ENCODE measurements around the gene ABR. TPM values are rescaled to one million over a fixed set of nuclear protein-coding genes. Genes with fewer than 3 reads are reported as not detected.

ABR gene
- total and polyA plus RNA-seq, 4 donors: 41.8 to 172 (median 120) TPM

DNA sequence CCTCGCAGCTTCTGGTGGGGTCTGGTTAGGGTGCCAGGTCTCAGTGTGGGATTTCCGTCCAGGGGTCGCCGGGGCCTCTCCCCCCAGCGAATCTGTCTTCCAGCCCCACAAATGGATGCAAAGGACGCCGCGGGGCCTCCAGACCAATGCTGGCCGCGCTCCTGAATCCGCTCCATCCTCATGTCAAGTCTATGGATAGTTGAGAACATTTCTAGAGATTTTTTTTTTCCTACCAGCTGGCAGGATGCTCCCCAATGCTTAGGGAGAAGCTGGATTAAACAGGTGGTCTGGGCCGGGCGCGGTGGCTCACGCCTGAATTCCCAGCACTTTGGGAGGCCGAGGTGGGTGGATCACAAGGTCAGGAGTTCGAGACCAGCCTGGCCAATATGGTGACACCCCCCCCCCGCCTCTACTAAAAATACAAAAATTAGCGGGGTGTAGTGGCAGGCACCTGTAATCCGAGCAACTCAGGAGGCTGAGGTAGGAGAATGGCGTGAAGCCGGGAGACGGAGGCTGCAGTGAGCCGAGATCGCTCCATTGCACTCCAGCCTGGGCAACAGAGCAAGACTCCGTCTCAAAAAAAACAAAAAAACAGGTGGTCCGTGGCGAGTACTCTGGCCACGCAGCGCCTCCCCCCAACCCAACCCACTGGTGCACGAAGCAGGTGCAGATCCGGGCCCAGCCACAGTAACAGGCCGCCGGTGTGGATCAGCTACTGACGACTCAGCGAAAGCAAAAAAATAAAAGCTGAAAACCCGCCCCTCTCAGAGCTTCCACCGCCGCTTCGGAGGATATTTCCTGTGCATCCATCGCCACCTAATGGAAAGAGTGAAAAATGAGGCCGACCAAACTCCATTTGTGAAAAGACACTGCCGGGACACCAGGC lies 199.1 kb downstream of the ABR start:
- Histone ChIP-seq H3K4me3 (ENCODE audit: low read length in 2 of 2) (no peak overlapping the region), H3K9me3 (ENCODE audit: control insufficient read depth, low read length) (no peaks in the 10 kb centered on the region), H3K27ac (ENCODE audit: low read depth in 1 of 2, low read length in 2 of 2) (peak overlapping the region in 1 of 2 donors; percentile 4), H3K27me3 (ENCODE audit: control insufficient read depth in 1 of 2, insufficient read depth in 2 of 2, low read length in 1 of 2) (no peaks in the 10 kb centered on the region), H3K36me3 (ENCODE audit: control insufficient read depth in 1 of 2, insufficient read depth in 2 of 2, low read length in 1 of 2) (no peaks in the 10 kb centered on the region), H3K4me1 (ENCODE audit: control insufficient read depth in 1 of 2, insufficient read depth in 2 of 2, low read length in 2 of 2) (no peaks in the 10 kb centered on the region)
- intact Hi-C loops (cut with DNase I): loop anchor here (1.0 to 5.0 kb wide), 3 partner anchors 185 to 568 kb away; a partner anchor contains a TSS
- ATAC-seq (ENCODE audit: low FRiP score): peak; percentile 86
- peak; percentile 85 for DNase-seq
- WGBS, 2 donors: 29 to 31% methylated on average over 43 of the region's 43 CpGs

DNA sequence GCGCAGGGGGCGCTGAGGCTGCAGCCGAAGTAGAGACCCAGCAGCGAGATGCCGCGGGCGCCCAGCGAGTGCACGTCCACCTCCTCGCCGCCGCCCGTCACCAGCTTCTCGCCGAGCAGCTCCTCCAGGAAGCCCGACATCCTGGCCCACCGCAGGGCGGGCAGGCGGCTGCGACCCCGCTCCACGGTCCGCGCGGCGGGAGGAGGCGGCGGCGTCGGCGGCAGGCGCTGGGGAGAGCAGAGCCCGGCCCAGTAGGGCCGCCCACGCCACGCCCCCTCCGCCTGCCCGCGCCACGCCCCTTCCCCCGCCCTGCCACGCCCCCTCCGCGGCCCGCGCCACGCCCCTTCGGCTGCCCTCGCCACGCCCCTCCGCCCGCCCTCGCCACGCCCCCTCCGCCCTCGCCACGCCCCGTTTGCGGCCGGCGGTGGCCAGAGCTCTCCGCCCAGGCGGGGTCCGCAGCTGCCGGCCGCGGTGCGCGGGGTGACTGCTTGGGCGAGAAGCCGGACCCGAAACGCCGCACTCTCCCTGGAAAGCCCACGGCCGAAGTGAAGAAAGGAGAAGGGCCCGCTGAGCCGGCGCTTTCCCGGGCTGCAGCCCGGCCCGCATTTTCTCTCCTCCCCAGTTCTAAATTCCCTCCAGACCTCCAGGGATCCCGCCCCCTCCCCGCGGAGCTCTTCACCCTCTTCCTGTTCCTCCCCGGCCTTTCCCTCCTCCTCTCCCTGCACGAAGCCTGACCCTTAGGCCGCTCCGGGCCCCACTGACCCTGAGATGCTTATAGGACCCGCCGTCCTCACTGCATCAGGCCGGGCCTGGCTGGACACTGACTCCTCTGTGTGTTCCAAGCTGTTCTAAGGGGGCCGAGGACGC lies 200.0 kb downstream of the ABR start, which contains the start of gene NXN:
NXN (minus strand) TSS at position 238 of the 867 bp plus-strand sequence.
- ATAC-seq (ENCODE audit: low FRiP score): peak; percentile 95
- H3K4me3 ChIP-seq (ENCODE audit: low read length in 2 of 2): peak within 1 kb of the TSS; percentile 49 to 64
- H3K9me3 ChIP-seq (ENCODE audit: control insufficient read depth, low read length): no peaks in the 10 kb centered on the region
- 2 to 4% methylated on average over 32 to 94 of the region's 94 CpGs for WGBS, 2 donors
- no peaks in the 10 kb centered on the region for H3K4me1 ChIP-seq (ENCODE audit: control insufficient read depth in 1 of 2, insufficient read depth in 2 of 2, low read length in 2 of 2)
- DNase-seq: peak; percentile 90 to 97
- H3K27me3 ChIP-seq (ENCODE audit: control insufficient read depth in 1 of 2, insufficient read depth in 2 of 2, low read length in 1 of 2): no peaks in the 10 kb centered on the region
- H3K36me3 ChIP-seq (ENCODE audit: control insufficient read depth in 1 of 2, insufficient read depth in 2 of 2, low read length in 1 of 2): no peaks in the 10 kb centered on the region
- peak within 1 kb of the TSS in 1 of 2 donors; percentile 4 for H3K27ac ChIP-seq (ENCODE audit: low read depth in 1 of 2, low read length in 2 of 2)
- intact Hi-C loops (cut with DNase I): loop anchor here (5.0 to 10.0 kb wide), 3 partner anchors 95 to 567 kb away; a partner anchor contains a TSS

DNA sequence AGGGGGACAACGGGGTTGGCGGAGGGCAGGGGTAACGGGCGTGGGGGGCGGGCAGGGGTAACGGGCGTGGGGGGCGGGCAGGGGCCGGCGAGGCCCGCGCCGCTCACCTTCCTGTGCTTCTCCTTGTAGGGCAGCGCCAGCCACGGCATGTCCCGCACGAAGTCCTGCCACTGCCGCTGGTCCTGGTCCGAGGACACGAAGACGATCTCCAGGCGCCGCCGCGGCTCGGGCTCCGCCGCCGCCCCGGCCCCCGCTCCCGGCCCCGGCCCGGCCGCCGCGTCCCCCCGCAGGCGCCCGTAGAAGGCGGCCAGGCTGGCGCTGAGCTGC lies 200.6 kb downstream of the ABR start:
- ATAC-seq (ENCODE audit: low FRiP score) (peak; percentile 62), DNase-seq (peak in 1 of 2 donors; percentile 64)
- intact Hi-C loops (cut with DNase I): loop anchor here (10.0 kb wide), 2 partner anchors 94 to 104 kb away; no protein-coding TSS in a partner anchor
- Histone ChIP-seq H3K27ac (ENCODE audit: low read depth in 1 of 2, low read length in 2 of 2) (no peak overlapping the region), H3K36me3 (ENCODE audit: control insufficient read depth in 1 of 2, insufficient read depth in 2 of 2, low read length in 1 of 2) (no peaks in the 10 kb centered on the region), H3K4me3 (ENCODE audit: low read length in 2 of 2) (peak overlapping the region; percentile 49 to 57), H3K4me1 (ENCODE audit: control insufficient read depth in 1 of 2, insufficient read depth in 2 of 2, low read length in 2 of 2) (no peaks in the 10 kb centered on the region), H3K27me3 (ENCODE audit: control insufficient read depth in 1 of 2, insufficient read depth in 2 of 2, low read length in 1 of 2) (no peaks in the 10 kb centered on the region), H3K9me3 (ENCODE audit: control insufficient read depth, low read length) (no peaks in the 10 kb centered on the region)
- 1% methylated on average over 25 to 41 of the region's 42 CpGs for WGBS, 2 donors

DNA sequence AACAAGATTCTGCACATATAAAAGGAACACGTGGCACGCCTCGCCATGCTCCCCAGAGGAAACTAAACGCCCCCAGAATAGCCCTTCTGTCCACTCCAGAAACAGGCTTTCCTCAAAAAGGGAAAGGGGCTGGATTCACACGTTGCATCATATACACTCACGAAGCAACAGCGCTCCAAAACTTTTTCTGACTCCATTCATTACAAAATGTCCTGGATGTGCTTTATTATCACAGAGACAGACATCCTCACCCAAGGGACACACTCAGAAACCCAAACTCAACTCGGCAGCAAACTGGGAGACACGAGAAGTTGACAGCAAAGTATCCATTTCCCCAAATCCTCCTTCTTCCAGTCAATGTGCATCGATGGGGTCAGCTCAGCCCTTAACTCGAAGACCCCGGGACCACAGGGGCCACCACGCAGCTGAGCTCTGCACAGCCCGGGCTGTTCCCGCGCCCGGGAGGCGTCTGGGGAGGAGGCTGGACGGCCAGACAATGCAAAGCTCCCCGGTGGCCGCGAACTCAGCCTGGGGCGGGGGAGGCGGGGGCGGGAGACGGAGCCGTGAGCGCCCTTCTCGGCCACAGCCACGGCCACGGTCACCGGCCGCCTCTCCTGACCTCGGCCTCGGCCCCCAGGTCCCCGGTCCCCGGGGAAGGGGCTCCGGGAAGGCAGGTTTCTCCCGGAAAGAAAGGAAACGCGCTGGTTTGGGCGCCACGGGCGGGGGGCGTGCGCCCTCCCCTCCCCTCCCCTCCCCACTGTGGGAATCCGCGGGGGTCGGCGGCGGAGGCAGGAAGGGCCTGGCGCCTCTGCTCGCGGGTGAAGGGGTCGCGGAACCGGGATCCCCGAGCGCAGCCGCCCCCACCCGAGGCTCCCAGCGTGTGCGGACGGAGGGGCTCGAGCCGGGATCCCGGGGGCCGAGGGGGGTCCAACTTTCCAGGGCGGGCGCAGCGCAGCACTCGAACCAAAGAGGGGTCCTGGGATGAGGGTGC lies 201.4 kb downstream of the ABR start:
- peak; percentile 16 for ATAC-seq (ENCODE audit: low FRiP score)
- 1% methylated on average over 68 to 72 of the region's 72 CpGs for WGBS, 2 donors
- H3K27ac ChIP-seq (ENCODE audit: low read depth in 1 of 2, low read length in 2 of 2): no peak overlapping the region

DNA sequence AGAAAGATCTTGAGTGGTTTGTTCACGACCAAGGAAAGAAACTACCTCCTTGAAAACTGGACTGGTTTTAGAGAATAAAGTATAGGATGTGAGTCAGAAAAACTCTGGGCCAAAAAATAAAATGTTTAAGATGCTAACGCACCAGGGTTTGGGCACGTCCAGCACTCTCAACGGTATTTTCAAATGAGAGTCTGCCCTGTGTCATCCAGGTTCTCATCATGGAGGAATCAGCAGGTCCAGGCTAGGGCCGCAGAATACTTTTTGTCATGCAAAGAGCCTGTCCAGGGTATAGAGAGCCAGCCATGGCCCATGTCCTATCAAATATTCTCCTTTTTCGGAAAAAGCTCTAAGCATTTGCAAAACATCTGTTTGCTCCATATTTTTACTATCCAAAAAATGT lies 202.6 kb downstream of the ABR start:
- WGBS, 2 donors: 21 to 45% methylated on average over 6 of the region's 6 CpGs
- Histone ChIP-seq H3K4me3 (ENCODE audit: low read length in 2 of 2) (no peak overlapping the region), H3K36me3 (ENCODE audit: control insufficient read depth in 1 of 2, insufficient read depth in 2 of 2, low read length in 1 of 2) (no peaks in the 10 kb centered on the region), H3K27ac (ENCODE audit: low read depth in 1 of 2, low read length in 2 of 2) (no peak overlapping the region), H3K27me3 (ENCODE audit: control insufficient read depth in 1 of 2, insufficient read depth in 2 of 2, low read length in 1 of 2) (no peaks in the 10 kb centered on the region), H3K4me1 (ENCODE audit: control insufficient read depth in 1 of 2, insufficient read depth in 2 of 2, low read length in 2 of 2) (no peaks in the 10 kb centered on the region), H3K9me3 (ENCODE audit: control insufficient read depth, low read length) (no peaks in the 10 kb centered on the region)
- ATAC-seq (ENCODE audit: low FRiP score): no peak
- intact Hi-C loops (cut with DNase I): loop anchor here (10.0 kb wide), 2 partner anchors 92 to 102 kb away; no protein-coding TSS in a partner anchor
- DNase-seq: no peak

More for the DNA sequence above, 201.4 kb downstream of the ABR start:
- intact Hi-C loops (cut with DNase I): loop anchor here (10.0 kb wide), 2 partner anchors 94 to 104 kb away; no protein-coding TSS in a partner anchor
- Histone ChIP-seq H3K27me3 (ENCODE audit: control insufficient read depth in 1 of 2, insufficient read depth in 2 of 2, low read length in 1 of 2) (no peaks in the 10 kb centered on the region), H3K9me3 (ENCODE audit: control insufficient read depth, low read length) (no peaks in the 10 kb centered on the region), H3K4me3 (ENCODE audit: low read length in 2 of 2) (peak overlapping the region; percentile 49 to 64), H3K4me1 (ENCODE audit: control insufficient read depth in 1 of 2, insufficient read depth in 2 of 2, low read length in 2 of 2) (no peaks in the 10 kb centered on the region), H3K36me3 (ENCODE audit: control insufficient read depth in 1 of 2, insufficient read depth in 2 of 2, low read length in 1 of 2) (no peaks in the 10 kb centered on the region)
- DNase-seq: peak; percentile 50 to 84

- H3K27me3 ChIP-seq (ENCODE audit: control insufficient read depth in 1 of 2, insufficient read depth in 2 of 2, low read length in 1 of 2): no peaks in the 10 kb centered on the region
- intact Hi-C loops (cut with DNase I): loop anchor here (10.0 kb wide), 2 partner anchors 92 to 102 kb away; no protein-coding TSS in a partner anchor
- H3K4me1 ChIP-seq (ENCODE audit: control insufficient read depth in 1 of 2, insufficient read depth in 2 of 2, low read length in 2 of 2): no peaks in the 10 kb centered on the region
- no peak for ATAC-seq (ENCODE audit: low FRiP score)
- DNase-seq: no peak
- no peak overlapping the region for H3K4me3 ChIP-seq (ENCODE audit: low read length in 2 of 2)
- H3K27ac ChIP-seq (ENCODE audit: low read depth in 1 of 2, low read length in 2 of 2): no peak overlapping the region
- H3K36me3 ChIP-seq (ENCODE audit: control insufficient read depth in 1 of 2, insufficient read depth in 2 of 2, low read length in 1 of 2): no peaks in the 10 kb centered on the region
- no peaks in the 10 kb centered on the region for H3K9me3 ChIP-seq (ENCODE audit: control insufficient read depth, low read length)
- 38 to 55% methylated on average over 6 of the region's 6 CpGs for WGBS, 2 donors
Observed at GRCh38 chr17:976312-976711, 203.5 kb downstream of the ABR start.

DNA sequence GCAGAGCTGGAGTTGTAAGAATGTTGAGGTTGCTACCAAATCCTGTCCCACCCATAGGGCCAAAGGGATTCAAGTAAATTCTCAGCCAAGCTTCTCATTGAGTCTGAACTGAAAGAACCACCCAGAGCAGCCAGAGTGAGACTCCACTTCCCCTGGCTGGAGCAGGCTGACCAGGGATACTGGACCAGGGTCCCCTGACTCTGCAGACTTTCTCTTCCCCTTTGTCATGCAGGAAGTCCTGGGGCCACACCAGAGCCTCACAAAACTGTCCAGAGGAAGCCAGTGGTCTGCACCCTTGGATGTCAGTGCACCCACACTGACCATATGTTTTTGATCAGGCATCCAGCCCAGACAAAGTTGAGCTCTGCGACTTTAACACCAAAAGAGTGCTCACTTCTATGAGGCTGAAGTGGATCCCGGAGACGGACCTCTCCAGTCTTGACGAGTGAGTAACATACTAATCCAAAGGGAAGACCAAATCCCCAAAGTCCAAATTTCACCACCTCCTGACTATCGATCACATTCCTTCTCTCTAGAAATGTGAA lies 204.3 kb downstream of the ABR start:
- Histone ChIP-seq H3K9me3 (ENCODE audit: control insufficient read depth, low read length) (no peaks in the 10 kb centered on the region), H3K27me3 (ENCODE audit: control insufficient read depth in 1 of 2, insufficient read depth in 2 of 2, low read length in 1 of 2) (no peaks in the 10 kb centered on the region), H3K36me3 (ENCODE audit: control insufficient read depth in 1 of 2, insufficient read depth in 2 of 2, low read length in 1 of 2) (no peaks in the 10 kb centered on the region), H3K4me3 (ENCODE audit: low read length in 2 of 2) (no peak overlapping the region), H3K27ac (ENCODE audit: low read depth in 1 of 2, low read length in 2 of 2) (no peak overlapping the region), H3K4me1 (ENCODE audit: control insufficient read depth in 1 of 2, insufficient read depth in 2 of 2, low read length in 2 of 2) (no peaks in the 10 kb centered on the region)
- intact Hi-C loops (cut with DNase I): loop anchor here (10.0 kb wide), 2 partner anchors 91 to 101 kb away; no protein-coding TSS in a partner anchor
- DNase-seq: peak in 1 of 2 donors; percentile 52
- ATAC-seq (ENCODE audit: low FRiP score): no peak
- WGBS, 2 donors: 13 to 19% methylated on average over 5 of the region's 5 CpGs
